ENCODE results near the gene ELOVL2.

ELOVL2 gene

GRCh38 chr6:10981409-10981808 is 62.7 kb downstream of the ELOVL2 start:
- H3K4me3 Mint-ChIP-seq, result no peak overlapping the region
- no peak for TF ChIP-seq CTCF (IDR thresholded peaks at IDR 0.05; ENCODE audit: unreplicated experiment in 3 of 3)
- no peaks in the 10 kb centered on the region for H3K9me3 Mint-ChIP-seq
- H3K27me3 Mint-ChIP-seq (ENCODE audit: low read depth), result no peaks in the 10 kb centered on the region
- peaks cover 7% of the 10 kb centered on the region for H3K4me1 Mint-ChIP-seq
- H3K36me3 Mint-ChIP-seq (ENCODE audit: low read depth), result peaks cover 16% of the 10 kb centered on the region
- no peak overlapping the region for H3K27ac Mint-ChIP-seq

- no peak for TF ChIP-seq CTCF (IDR thresholded peaks at IDR 0.05; ENCODE audit: unreplicated experiment in 3 of 3)
- Mint-ChIP-seq H3K4me1 (peaks cover 7% of the 10 kb centered on the region), H3K4me3 (no peak overlapping the region), H3K36me3 (ENCODE audit: low read depth) (peaks cover 20% of the 10 kb centered on the region), H3K27me3 (ENCODE audit: low read depth) (no peaks in the 10 kb centered on the region), H3K9me3 (no peaks in the 10 kb centered on the region), H3K27ac (peak overlapping the region in 1 of 3 experiments; percentile 2)
Observed at GRCh38 chr6:10979603-10980002, 64.5 kb downstream of the ELOVL2 start.

GRCh38 chr6:10977231-10977968 is 66.7 kb downstream of the ELOVL2 start:
- Mint-ChIP-seq H3K36me3 (ENCODE audit: low read depth) (peaks cover 13% of the 10 kb centered on the region), H3K9me3 (no peaks in the 10 kb centered on the region), H3K27me3 (ENCODE audit: low read depth) (no peaks in the 10 kb centered on the region), H3K4me1 (peaks cover 7% of the 10 kb centered on the region), H3K4me3 (no peak overlapping the region), H3K27ac (no peak overlapping the region)
- no peak for TF ChIP-seq CTCF (IDR thresholded peaks at IDR 0.05; ENCODE audit: unreplicated experiment in 3 of 3)

GRCh38 chr6:10976571-10976970 is 67.5 kb downstream of the ELOVL2 start:
- Mint-ChIP-seq H3K36me3 (ENCODE audit: low read depth) (peaks cover 8% of the 10 kb centered on the region), H3K27me3 (ENCODE audit: low read depth) (no peaks in the 10 kb centered on the region)

GRCh38 chr6:10972196-10972595 is 71.9 kb downstream of the ELOVL2 start:
- no peak for TF ChIP-seq CTCF (IDR thresholded peaks at IDR 0.05; ENCODE audit: unreplicated experiment in 3 of 3)
- Mint-ChIP-seq H3K9me3 (peaks cover 9% of the 10 kb centered on the region), H3K4me3 (no peak overlapping the region), H3K27ac (no peak overlapping the region), H3K4me1 (no peaks in the 10 kb centered on the region), H3K36me3 (ENCODE audit: low read depth) (peaks cover 22% of the 10 kb centered on the region), H3K27me3 (ENCODE audit: low read depth) (no peaks in the 10 kb centered on the region)

More at GRCh38 chr6:10976571-10976970, 67.5 kb downstream of the ELOVL2 start:
- Mint-ChIP-seq H3K9me3 (no peaks in the 10 kb centered on the region), H3K4me1 (peaks cover 7% of the 10 kb centered on the region), H3K27ac (no peak overlapping the region), H3K4me3 (no peak overlapping the region)
- TF ChIP-seq CTCF (IDR thresholded peaks at IDR 0.05; ENCODE audit: unreplicated experiment in 3 of 3), result no peak

GRCh38 chr6:10970731-10971130 is 73.4 kb downstream of the ELOVL2 start:
- H3K27ac Mint-ChIP-seq, result no peak overlapping the region
- TF ChIP-seq CTCF (IDR thresholded peaks at IDR 0.05; ENCODE audit: unreplicated experiment in 3 of 3), result no peak
- H3K27me3 Mint-ChIP-seq (ENCODE audit: low read depth), result no peaks in the 10 kb centered on the region
- peaks cover 29% of the 10 kb centered on the region for H3K36me3 Mint-ChIP-seq (ENCODE audit: low read depth)
- H3K4me3 Mint-ChIP-seq, result no peak overlapping the region
- peaks cover 18% of the 10 kb centered on the region for H3K9me3 Mint-ChIP-seq
- no peaks in the 10 kb centered on the region for H3K4me1 Mint-ChIP-seq
